Spleen (tissue), 7 donors: Measurements from ENCODE around the gene INHBA.

Experiments used
- POLR2A ChIP-seq, 3 donors: fragments of 450-650 bp; IDR thresholded peaks; one replicate each; pipeline ENCODE4 v1.5.1; 2017; ENCODE audit warnings: antibody characterized with exemption in 3 of 3, mild to moderate bottlenecking in 1 of 3
- TF ChIP-seq, protein P1 (sequence below), 11 experiments: fragments of 200-600 bp in 7 of 11; fragments of 450-650 bp in 4 of 11; sonication (generic) in 4 of 11; IDR thresholded peaks in 8 of 11; conservative IDR thresholded peaks in 3 of 11; 1 replicate in 7 of 11; 2 replicates in 4 of 11; pipeline versions ENCODE4 v1.4.0 to v1.8.0; 2016 to 2021; ENCODE audit warnings: antibody characterized with exemption in 11 of 11, inconsistent platforms in 4 of 11, mild to moderate bottlenecking in 1 of 11
- donor health status: DM: no; HTN: no; CAD: no; lungs with moderate emphysema.
- donor health status: DM: no; HTN: no; CAD: no.
- donor health status: DM: no; HTN: no; CAD: no.

GRCh38 chr7:41661596-41661995, 41.3 kb downstream of the INHBA start:
- TF ChIP-seq POLR2A (IDR thresholded peaks at IDR 0.05) = no peak
- TF ChIP-seq, protein P1, sequence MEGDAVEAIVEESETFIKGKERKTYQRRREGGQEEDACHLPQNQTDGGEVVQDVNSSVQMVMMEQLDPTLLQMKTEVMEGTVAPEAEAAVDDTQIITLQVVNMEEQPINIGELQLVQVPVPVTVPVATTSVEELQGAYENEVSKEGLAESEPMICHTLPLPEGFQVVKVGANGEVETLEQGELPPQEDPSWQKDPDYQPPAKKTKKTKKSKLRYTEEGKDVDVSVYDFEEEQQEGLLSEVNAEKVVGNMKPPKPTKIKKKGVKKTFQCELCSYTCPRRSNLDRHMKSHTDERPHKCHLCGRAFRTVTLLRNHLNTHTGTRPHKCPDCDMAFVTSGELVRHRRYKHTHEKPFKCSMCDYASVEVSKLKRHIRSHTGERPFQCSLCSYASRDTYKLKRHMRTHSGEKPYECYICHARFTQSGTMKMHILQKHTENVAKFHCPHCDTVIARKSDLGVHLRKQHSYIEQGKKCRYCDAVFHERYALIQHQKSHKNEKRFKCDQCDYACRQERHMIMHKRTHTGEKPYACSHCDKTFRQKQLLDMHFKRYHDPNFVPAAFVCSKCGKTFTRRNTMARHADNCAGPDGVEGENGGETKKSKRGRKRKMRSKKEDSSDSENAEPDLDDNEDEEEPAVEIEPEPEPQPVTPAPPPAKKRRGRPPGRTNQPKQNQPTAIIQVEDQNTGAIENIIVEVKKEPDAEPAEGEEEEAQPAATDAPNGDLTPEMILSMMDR (IDR thresholded peaks at IDR 0.05 in 8 of 11, conservative IDR thresholded peaks at IDR 0.05 in 3 of 11) = no peak
